Muscle layer of duodenum (tissue), 2 donors: ENCODE data around the gene ANKS1B.
A peak's percentile ranks its signal among the peaks of the same experiment; 100 is the strongest.

Experiments
- H3K27ac ChIP-seq: one replicate; pipeline ENCODE4 v1.7.0; 2013; ENCODE audit warnings: mild to moderate bottlenecking, low read length
- H3K27me3 ChIP-seq: one replicate; pipeline ENCODE4 v1.7.0; 2013; ENCODE audit warnings: low read depth, mild to moderate bottlenecking, control low read depth, low read length
- H3K36me3 ChIP-seq, 2 donors: one replicate each; pipeline ENCODE4 v1.7.0; 2013; ENCODE audit warnings: low read length in 2 of 2, control low read depth in 1 of 2, mild to moderate bottlenecking in 1 of 2; ENCODE audit not compliant: insufficient read depth in 2 of 2, control insufficient read depth in 1 of 2
- H3K4me1 ChIP-seq, 2 donors: one replicate each; pipeline ENCODE4 v1.7.0; 2013; ENCODE audit warnings: low read length in 2 of 2, mild to moderate bottlenecking in 2 of 2, control low read depth in 1 of 2, moderate library complexity in 1 of 2; ENCODE audit not compliant: insufficient read depth in 2 of 2, control insufficient read depth in 1 of 2
- H3K4me3 ChIP-seq, 2 donors: one replicate each; pipeline ENCODE4 v1.7.0; 2013; ENCODE audit warnings: low read length in 2 of 2, low read depth in 1 of 2, mild to moderate bottlenecking in 1 of 2
- H3K9me3 ChIP-seq, 2 donors: one replicate each; pipeline ENCODE4 v1.7.0; 2013; ENCODE audit warnings: low read length in 2 of 2, control low read depth in 1 of 2, mild to moderate bottlenecking in 1 of 2; ENCODE audit not compliant: control insufficient read depth in 1 of 2
- donor health status: healthy.

Gene ANKS1B

DNA sequence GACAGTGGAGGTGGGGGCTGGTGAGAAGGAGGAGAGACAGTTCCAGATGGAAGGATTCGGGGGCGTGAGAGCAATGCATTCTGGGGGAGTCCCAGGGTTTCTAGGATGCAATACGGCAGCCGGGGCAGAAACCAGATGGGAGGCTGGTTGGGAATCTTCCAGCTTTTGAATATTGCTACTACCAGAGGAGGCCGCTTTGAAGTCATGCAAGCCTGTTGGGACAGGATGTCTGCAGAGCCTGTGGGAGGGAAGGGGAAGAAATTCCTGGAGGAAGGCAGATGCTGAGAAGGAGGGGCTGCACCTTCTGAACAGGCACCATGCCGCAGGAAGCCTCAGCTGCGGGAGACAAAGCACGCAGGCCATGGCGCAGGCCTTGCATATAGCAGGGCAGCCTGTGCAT is 1234.2 kb downstream of the ANKS1B start:
- Histone ChIP-seq H3K36me3 (peaks cover 0 to 10% of the 10 kb centered on the region in 2 donors), H3K27me3 (peaks cover 6% of the 10 kb centered on the region), H3K4me3 (no peak overlapping the region), H3K4me1 (peaks cover 0 to 8% of the 10 kb centered on the region in 2 donors), H3K27ac (no peak overlapping the region), H3K9me3 (no peaks in the 10 kb centered on the region)

DNA sequence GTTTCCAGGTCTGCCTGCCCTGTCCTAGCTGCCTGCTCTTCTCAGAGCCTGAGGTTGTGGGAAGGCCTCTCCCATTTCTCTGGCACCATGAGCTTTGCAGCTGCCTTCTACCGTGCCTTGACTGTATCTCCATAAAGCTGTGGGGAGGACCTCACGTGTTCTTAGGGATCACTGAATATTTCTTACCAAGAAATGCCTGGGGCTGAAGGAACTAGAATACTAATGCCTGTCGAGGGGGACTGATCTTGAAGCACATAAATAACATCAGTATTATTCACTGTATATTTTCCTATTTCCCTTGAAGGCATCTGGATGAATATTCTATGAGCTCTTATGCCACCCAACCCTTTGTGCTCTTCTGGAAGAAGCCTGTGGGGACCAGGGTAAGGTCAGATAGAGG is 1236.3 kb downstream of the ANKS1B start:
- no peaks in the 10 kb centered on the region for H3K9me3 ChIP-seq
- H3K27me3 ChIP-seq, result peaks cover 6% of the 10 kb centered on the region
- H3K27ac ChIP-seq, result no peak overlapping the region
- H3K4me3 ChIP-seq, result no peak overlapping the region
- H3K4me1 ChIP-seq, result peaks cover 0 to 10% of the 10 kb centered on the region in 2 donors
- H3K36me3 ChIP-seq, result peaks cover 0 to 10% of the 10 kb centered on the region in 2 donors

DNA sequence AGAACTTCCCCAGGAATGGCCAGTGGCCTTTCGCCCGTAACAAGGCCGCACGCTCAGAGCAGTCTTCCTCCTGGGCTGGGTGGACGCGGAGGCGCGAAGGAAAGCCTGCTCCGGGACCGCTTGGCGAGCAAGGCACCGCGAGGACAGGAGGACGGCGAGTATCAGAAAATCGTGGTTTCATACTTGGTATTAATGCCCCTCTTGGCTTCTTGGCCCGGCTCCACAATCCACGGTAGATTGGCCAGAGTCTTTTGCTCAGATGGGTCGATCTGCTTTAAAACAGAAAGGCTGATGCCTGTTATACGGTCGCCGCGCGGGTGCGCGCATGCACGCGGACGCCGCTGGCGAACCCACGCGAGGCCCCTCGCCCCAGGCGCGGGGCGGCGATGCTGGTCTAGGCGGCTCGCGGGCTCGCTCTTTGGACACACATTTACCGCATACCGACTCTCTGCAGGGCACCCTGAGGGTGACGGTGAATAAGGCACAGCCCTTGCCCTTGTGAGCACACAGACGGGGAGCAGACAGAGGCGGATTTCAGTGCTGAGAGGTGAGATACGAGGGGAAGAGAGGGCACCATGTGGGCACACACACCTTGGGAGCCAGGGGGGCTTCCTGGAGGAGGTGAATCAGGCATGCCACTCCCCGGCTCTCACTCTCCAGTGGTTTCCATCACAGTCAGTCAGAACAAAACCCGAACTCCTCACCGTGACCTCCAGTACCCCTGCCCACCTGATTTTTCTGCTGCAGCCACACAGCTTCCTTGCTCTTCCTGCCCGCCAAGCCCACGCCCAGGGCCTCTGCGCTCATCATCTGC is 1239.0 kb downstream of the ANKS1B start:
- no peak overlapping the region for H3K27ac ChIP-seq
- peaks cover 0 to 4% of the 10 kb centered on the region in 2 donors for H3K9me3 ChIP-seq
- peak overlapping the region; percentile 63 to 68 for H3K4me3 ChIP-seq
- H3K36me3 ChIP-seq, result peaks cover 0 to 10% of the 10 kb centered on the region in 2 donors
- peaks cover 6% of the 10 kb centered on the region for H3K27me3 ChIP-seq
- peaks cover 0 to 10% of the 10 kb centered on the region in 2 donors for H3K4me1 ChIP-seq

DNA sequence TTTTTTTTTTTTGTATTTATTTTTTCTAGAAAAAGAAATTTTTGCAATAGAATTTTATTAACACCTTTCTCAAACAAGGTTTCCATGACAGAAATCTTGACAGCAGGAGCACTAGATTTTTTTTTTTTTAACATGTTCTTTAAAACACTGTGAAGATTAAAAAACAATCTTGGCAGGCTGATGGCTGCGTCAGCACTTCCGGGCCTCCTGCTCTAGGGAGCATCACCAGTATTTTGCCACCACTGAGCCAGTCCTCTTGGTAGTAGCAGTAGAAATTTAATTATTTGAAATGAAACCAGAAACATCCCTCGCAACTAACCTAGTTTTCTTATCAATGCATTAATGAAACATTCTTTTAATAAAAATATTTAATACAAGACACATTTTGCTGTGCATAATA is 1240.1 kb downstream of the ANKS1B start:
- H3K36me3 ChIP-seq, result no peaks in the 10 kb centered on the region
- peaks cover 0 to 10% of the 10 kb centered on the region in 2 donors for H3K4me1 ChIP-seq
- peaks cover 0 to 7% of the 10 kb centered on the region in 2 donors for H3K9me3 ChIP-seq
- no peak overlapping the region for H3K4me3 ChIP-seq
- H3K27ac ChIP-seq, result no peak overlapping the region
- H3K27me3 ChIP-seq, result peaks cover 6% of the 10 kb centered on the region

DNA sequence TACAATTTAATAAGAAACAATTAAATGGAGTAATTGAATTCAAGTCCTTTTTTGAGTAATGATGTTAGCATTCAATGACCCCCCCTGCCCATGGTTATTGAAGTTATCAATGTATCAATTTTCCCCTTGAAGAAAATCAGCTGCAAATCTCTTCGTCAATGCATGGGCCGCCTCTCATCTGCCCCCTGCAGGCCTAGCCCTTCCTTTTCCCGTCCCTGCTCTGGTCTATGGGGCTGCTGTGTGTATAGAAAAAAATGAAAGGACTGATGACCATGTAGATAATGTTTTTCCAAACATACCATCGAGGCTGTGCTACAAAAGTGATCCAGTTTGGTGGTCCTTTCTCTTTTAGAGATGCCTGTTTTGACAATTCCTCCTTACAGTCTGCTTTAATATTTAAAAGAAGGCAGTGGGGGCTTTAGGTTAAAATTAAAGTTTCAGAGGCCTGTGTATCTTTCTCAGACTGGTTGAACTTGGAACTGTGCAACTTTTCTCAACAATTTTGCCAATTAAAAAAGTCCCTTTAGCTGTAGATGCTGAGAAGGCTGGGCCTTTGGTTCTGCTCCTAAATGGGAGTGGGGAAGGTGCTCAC is 1241.3 kb downstream of the ANKS1B start:
- no peaks in the 10 kb centered on the region for H3K36me3 ChIP-seq
- H3K4me3 ChIP-seq, result no peak overlapping the region
- no peak overlapping the region for H3K27ac ChIP-seq
- H3K4me1 ChIP-seq, result peaks cover 0 to 10% of the 10 kb centered on the region in 2 donors
- peaks cover 0 to 7% of the 10 kb centered on the region in 2 donors for H3K9me3 ChIP-seq
- H3K27me3 ChIP-seq, result peaks cover 6% of the 10 kb centered on the region

DNA sequence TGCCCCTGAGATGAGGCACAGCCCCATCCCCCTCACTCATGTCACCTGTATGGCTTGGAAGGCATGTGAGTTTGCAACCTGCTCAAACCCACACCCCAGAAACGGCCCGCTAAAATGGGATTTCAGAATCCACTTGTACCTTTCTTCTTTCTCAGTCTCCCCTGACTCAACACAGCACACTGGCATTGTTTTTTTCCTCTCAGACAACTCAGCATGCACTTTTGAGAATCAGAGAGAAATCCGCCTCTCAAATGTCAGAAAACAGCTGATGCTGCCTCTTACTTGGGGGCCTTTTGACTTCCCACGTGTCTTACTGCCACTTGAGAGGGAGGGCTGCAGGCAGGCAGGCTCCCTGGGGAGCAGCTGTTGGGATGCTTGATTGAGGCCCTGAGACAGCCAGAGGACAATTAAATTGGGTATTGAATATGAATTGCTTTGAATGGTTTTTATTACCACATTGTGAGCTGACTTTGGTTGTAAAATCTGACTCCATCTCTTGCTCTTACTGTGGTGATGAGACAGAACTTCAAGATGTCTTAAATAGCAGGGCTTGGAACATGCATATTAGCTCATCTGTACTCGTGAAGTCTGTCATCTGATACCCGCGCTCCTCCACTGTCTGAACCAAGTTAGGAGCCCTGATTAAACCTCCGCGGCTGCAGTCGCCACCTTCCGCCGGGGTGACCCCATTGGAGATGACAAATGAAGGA is 1243.0 kb downstream of the ANKS1B start:
- Histone ChIP-seq H3K27me3 (peaks cover 6% of the 10 kb centered on the region), H3K9me3 (peaks cover 0 to 7% of the 10 kb centered on the region in 2 donors), H3K4me1 (peaks cover 5 to 16% of the 10 kb centered on the region in 2 donors), H3K27ac (no peak overlapping the region), H3K4me3 (no peak overlapping the region), H3K36me3 (no peaks in the 10 kb centered on the region)

DNA sequence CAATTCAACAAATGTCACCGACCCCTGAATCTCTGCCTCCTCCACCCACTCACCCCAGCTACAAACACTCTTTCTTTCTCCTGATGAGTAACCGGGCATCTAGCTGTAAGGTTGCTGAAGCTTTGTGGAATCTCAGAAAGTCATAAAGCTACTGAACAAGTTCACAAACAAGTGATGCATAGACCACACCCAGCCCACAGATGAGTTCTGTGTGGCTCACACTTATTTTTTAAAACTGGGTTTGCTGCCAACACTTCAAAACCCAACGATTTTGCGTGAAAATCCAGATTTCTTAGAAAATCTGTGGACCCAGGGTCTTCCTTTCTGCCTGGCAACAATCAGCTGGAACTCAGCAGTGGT is 1243.6 kb downstream of the ANKS1B start:
- Histone ChIP-seq H3K27me3 (peaks cover 5% of the 10 kb centered on the region), H3K4me1 (peaks cover 5 to 14% of the 10 kb centered on the region in 2 donors), H3K9me3 (peaks cover 0 to 7% of the 10 kb centered on the region in 2 donors), H3K27ac (no peak overlapping the region), H3K36me3 (no peaks in the 10 kb centered on the region), H3K4me3 (no peak overlapping the region)

DNA sequence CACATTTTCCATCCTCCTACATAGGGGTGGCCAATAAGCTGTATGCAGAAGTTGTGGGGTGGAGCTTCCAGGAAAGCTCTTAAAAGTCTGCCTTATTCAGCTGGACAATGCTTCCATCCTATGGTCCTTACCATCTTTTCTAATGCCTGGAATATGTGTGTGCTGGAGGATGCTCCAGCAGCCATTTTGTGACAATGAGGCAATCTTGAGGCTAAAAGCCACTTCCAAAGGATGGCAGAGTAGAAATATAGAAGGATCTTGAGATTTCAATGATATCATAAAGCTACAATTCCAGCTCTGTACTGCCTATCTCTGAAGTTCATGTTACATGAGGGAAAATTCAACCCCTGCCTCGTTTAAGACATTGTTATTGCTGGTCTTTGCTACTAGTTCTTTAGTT is 1244.0 kb downstream of the ANKS1B start:
- Histone ChIP-seq H3K27me3 (peaks cover under 1% of the 10 kb centered on the region), H3K9me3 (peaks cover 0 to 7% of the 10 kb centered on the region in 2 donors), H3K4me3 (no peak overlapping the region), H3K36me3 (no peaks in the 10 kb centered on the region), H3K27ac (no peak overlapping the region), H3K4me1 (peaks cover 5 to 10% of the 10 kb centered on the region in 2 donors)

DNA sequence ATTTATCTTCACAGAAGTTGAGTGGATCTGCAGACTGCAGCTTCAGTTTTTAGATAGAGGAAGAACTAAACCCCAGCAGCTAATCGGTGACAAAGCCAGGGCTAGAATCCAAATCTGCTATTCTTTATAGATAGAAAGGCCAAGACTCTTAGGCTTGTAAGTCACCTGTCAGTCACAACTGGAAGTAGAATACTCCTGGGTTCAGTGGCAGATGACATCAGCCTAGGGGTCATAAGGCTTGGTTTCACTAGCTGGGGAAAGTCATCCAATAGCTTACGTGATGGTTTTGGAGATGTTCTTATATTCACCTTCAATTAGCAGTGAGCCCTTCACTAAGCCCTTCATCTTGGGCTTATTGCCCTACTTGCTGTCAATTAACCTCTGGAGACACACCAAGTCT is 1246.2 kb downstream of the ANKS1B start:
- Histone ChIP-seq H3K9me3 (peaks cover 0 to 7% of the 10 kb centered on the region in 2 donors), H3K27me3 (no peaks in the 10 kb centered on the region), H3K27ac (no peak overlapping the region), H3K36me3 (peaks cover 0 to 3% of the 10 kb centered on the region in 2 donors), H3K4me1 (peaks cover 5 to 6% of the 10 kb centered on the region in 2 donors), H3K4me3 (no peak overlapping the region)

DNA sequence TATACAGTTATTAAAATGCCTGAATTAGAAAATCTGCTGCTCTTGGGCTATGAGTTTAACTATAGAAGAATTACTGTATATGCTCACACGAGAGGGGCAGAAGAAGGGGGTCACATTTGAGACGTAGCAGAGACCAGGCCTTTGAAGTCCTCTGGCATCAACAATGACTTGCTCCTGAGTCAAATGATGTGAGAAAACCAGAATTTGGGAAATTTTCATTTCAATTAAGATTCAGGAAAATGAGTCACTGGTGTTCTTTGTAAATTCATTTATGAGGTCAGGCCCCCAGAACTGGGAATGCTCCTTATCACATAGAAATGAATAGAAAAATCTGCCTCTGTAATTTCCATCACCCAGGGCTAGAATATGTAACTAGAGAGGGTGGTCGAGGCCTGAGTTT is 1246.7 kb downstream of the ANKS1B start:
- Histone ChIP-seq H3K27me3 (no peaks in the 10 kb centered on the region), H3K9me3 (peaks cover 0 to 7% of the 10 kb centered on the region in 2 donors), H3K36me3 (peaks cover 0 to 3% of the 10 kb centered on the region in 2 donors), H3K4me1 (peaks cover 5 to 6% of the 10 kb centered on the region in 2 donors), H3K27ac (no peak overlapping the region), H3K4me3 (no peak overlapping the region)

DNA sequence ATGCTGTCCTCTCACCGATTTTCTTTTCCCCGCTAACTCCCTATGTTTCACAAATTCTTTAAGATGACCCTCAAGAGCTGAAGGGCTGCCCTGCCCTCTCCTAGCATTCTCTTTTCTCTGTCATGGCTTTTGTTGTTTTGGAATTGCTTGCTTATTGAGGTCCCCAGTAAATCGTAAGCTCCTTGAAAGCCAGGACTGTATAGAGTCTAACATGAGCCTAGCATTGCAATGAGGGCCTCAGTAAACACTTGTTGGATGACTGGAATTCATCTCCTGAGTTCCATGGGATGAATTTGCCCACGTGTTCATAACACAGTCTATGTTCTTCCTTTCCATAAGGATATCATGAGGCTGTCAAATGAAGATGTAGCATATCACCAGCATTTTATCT is 1247.4 kb downstream of the ANKS1B start:
- peaks cover 3 to 5% of the 10 kb centered on the region in 2 donors for H3K36me3 ChIP-seq
- H3K9me3 ChIP-seq, result peaks cover 0 to 7% of the 10 kb centered on the region in 2 donors
- H3K4me3 ChIP-seq, result no peak overlapping the region
- H3K27ac ChIP-seq, result no peak overlapping the region
- peaks cover 5 to 6% of the 10 kb centered on the region in 2 donors for H3K4me1 ChIP-seq
- H3K27me3 ChIP-seq, result no peaks in the 10 kb centered on the region
